Measurements from ENCODE around the gene KIF27.
"Not testable (repeated sequence)": the region's sequence is repeated elsewhere in the genome, so short reads cannot be mapped to it uniquely, and the experiment has no call there.

Gene KIF27

GRCh38 chr9:83920927-83921707, at the start of gene KIF27:
Gene KIF27, minus strand, starts transcription at chr9:83921432. Its CDS starts 5,841 bp downstream, at chr9:83915591.
- DNase-seq (ENCODE audit: low read depth, low spot score), result peak; percentile 99

- no peak for DNase-seq (ENCODE audit: low read depth, low spot score)
Observed at GRCh38 chr9:83969602-83970001, 48.4 kb upstream of the KIF27 start.

- DNase-seq (ENCODE audit: low read depth, low spot score), result no peak
Observed at GRCh38 chr9:83967073-83967472, 45.8 kb upstream of the KIF27 start.

GRCh38 chr9:83966209-83966582, 45.0 kb upstream of the KIF27 start:
- DNase-seq (ENCODE audit: low read depth, low spot score), result no peak

GRCh38 chr9:83965350-83966208, 44.3 kb upstream of the KIF27 start:
- DNase-seq (ENCODE audit: low read depth, low spot score), result no peak

GRCh38 chr9:83964973-83965349, 43.7 kb upstream of the KIF27 start:
- DNase-seq (ENCODE audit: low read depth, low spot score), result no peak

- DNase-seq (ENCODE audit: low read depth, low spot score), result no peak
Observed at GRCh38 chr9:83962165-83962564, 40.9 kb upstream of the KIF27 start.

- DNase-seq (ENCODE audit: low read depth, low spot score), result no peak
Observed at GRCh38 chr9:83960991-83961390, 39.8 kb upstream of the KIF27 start.

- peak; percentile 90 for DNase-seq (ENCODE audit: low read depth, low spot score)
Observed at GRCh38 chr9:83959061-83959460, 37.8 kb upstream of the KIF27 start.

- no peak for DNase-seq (ENCODE audit: low read depth, low spot score)
Observed at GRCh38 chr9:83957248-83957513, 35.9 kb upstream of the KIF27 start.

GRCh38 chr9:83956436-83957247, 35.4 kb upstream of the KIF27 start:
- DNase-seq (ENCODE audit: low read depth, low spot score), result peak; percentile 75

- no peak for DNase-seq (ENCODE audit: low read depth, low spot score)
Observed at GRCh38 chr9:83956086-83956435, 34.8 kb upstream of the KIF27 start.

GRCh38 chr9:83948096-83948495, 26.9 kb upstream of the KIF27 start:
- not testable (repeated sequence) for DNase-seq (ENCODE audit: low read depth, low spot score)

GRCh38 chr9:83940590-83941303, 19.5 kb upstream of the KIF27 start:
- DNase-seq (ENCODE audit: low read depth, low spot score), result no peak

GRCh38 chr9:83937861-83938455, 16.7 kb upstream of the KIF27 start:
- DNase-seq (ENCODE audit: low read depth, low spot score), result peak; percentile 76

GRCh38 chr9:83936523-83936922, 15.3 kb upstream of the KIF27 start:
- peak; percentile 34 for DNase-seq (ENCODE audit: low read depth, low spot score)

- DNase-seq (ENCODE audit: low read depth, low spot score), result peak; percentile 89
Observed at GRCh38 chr9:83935276-83935935, 14.2 kb upstream of the KIF27 start.

GRCh38 chr9:83934569-83935275, 13.5 kb upstream of the KIF27 start:
- DNase-seq (ENCODE audit: low read depth, low spot score), result peak; percentile 25

- DNase-seq (ENCODE audit: low read depth, low spot score), result no peak
Observed at GRCh38 chr9:83933790-83934189, 12.6 kb upstream of the KIF27 start.

- no peak for DNase-seq (ENCODE audit: low read depth, low spot score)
Observed at GRCh38 chr9:83932851-83933250, 11.6 kb upstream of the KIF27 start.

Data from astrocyte of the hippocampus (primary cell).